Raji (cell line): ENCODE measurements around the gene DMD.

Experiments used
- POLR2A ChIP-seq: IDR thresholded peaks from 2 replicates; pipeline ENCODE4 v1.6.1; 2011; ENCODE audit warnings: low read depth, low read length, control low read depth; ENCODE audit not compliant: insufficient read depth

Gene DMD

DNA sequence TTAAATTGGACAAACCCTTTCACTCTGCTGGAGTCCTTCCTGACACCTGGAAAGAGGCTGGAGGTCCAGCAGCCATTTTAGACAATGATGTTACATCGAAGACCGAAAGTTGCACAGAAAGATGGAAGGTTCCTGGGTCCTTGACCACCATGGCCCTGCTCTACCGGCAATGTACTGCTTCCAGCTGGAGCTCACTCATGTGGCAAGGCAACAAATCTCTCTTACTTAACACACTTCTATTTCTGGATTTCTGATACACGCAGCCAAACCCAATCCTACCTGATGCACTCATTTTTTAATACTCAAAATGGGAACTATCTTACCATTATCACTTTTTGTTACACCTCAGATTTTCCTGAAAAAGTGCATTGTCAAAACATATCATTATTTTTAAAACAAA is 33.1 kb downstream of the DMD start:
- TF ChIP-seq POLR2A, result no peak

GRCh38 chrX:33175201-33175600 is 36.1 kb downstream of the DMD start:
- no peak for TF ChIP-seq POLR2A

- no peak for TF ChIP-seq POLR2A
Measured at GRCh38 chrX:33171041-33171440, 40.3 kb downstream of the DMD start.

DNA sequence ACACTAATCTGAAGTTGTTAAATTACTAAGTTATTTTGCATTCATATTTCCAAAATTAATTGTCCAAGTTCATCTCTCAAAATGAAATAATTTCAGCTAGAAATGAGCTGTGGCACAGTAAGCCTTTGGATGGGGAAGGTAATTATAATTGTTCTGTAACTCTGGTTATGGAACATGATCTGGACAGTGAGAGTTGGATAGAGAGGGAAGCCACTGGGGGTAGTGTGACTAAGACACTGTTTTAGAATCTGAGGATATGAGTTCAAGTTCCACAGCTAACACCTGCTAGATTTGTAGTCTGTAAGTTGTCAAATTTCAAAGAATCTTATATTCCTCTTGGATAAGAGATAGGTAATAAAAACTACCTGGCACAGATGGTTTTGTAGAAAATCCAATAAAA is 49.5 kb downstream of the DMD start:
- TF ChIP-seq POLR2A, result no peak

DNA sequence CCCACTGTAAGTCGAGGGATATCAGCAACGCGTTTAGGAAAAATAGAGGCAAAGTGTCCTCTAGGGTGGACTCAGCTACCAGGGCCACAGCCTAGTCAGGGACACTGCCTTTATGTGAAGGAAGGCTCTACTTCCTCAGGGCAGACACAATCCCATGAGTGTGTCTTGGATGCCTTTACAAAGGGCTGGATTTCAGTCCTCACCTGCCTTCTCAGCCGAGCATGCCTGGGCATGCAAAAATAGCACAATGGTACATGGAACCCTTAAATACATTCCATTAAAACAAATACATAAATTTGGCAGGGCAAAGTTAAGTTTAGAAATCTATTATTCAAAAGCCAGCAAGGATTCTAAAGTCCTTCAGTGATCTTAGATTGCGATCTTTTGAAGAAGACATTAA is 51.1 kb downstream of the DMD start:
- TF ChIP-seq POLR2A, result no peak

DNA sequence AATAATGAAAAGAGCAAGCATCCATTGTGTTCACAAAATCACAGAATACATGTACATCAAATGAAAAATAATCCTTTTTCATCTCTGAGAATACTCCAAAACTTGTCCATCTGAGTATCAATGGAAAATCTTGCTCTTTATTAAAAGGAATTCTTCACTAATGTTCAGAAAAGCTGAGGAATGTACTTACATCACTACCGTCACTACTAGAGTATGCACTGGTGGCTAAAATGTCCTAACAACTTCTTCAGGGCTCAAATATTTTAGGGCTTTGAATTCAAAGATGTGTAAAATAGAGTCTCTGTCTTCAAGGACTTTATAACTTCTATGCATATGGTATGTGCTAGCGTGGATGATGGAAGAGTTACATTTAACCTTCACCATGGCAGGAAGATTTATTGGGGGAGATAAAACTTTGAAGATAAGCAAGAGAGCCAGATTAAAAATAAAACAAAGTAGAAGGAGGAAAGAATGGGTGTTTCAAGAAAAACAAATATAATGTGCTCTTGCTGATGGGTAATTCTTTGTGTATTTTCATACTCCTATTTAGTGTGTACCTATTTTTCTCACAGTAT is 55.1 kb downstream of the DMD start:
- no peak for TF ChIP-seq POLR2A

GRCh38 chrX:33149580-33149979 is 61.8 kb downstream of the DMD start:
- TF ChIP-seq POLR2A, result no peak

GRCh38 chrX:33149085-33149484 is 62.3 kb downstream of the DMD start:
- TF ChIP-seq POLR2A, result no peak

- no peak for TF ChIP-seq POLR2A
Measured at GRCh38 chrX:33142331-33142730, 69.0 kb downstream of the DMD start.

DNA sequence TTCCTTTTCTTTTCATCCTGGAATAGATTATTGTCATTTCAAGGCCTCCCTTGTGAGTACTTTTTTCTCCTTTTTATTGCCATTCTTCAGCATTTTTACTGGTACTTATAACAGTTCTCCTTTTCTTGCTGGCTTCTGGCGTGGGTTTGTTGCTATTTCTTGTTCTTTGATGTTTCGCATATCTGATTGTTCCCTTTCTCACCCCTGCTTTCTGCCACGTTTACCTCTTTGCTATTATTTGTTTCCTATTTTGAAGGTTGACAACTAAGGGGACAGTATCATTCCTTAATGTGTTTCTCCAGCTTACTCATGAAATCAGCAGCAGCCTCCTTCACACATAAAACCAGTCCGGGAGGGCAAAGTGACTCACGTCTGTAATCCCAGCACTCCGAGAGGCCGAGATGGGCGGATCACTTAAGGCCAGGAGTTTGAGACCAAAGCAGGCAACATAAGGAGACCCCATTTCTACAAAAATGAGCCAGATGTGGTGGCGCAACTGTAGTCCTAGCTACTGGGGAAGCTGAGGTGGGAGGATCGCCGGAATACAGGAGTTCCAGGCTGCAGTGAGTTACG is 72.6 kb downstream of the DMD start:
- TF ChIP-seq POLR2A, result no peak

GRCh38 chrX:33134164-33134563 is 77.2 kb downstream of the DMD start:
- no peak for TF ChIP-seq POLR2A

GRCh38 chrX:33133320-33133719 is 78.0 kb downstream of the DMD start:
- TF ChIP-seq POLR2A, result no peak

GRCh38 chrX:33132569-33132968 is 78.8 kb downstream of the DMD start:
- no peak for TF ChIP-seq POLR2A

DNA sequence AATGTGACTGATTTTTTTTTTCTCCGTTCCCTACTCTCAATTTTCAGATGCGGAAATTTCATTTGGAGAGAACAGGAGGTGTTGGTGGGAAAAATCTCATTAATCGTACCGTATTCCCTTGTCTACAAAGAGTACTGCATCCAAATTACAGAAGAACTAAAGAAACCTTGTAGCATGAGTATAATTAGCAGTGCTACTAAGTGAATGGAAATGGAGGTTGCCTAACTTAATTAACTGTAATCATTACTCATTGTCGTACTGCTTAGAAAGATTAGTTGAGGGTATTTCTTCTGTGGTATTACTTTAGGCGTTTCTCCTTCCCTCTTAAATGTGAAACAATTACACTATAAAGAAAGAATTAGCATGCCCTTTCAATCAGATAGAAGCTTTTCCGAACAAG is 81.7 kb downstream of the DMD start:
- no peak for TF ChIP-seq POLR2A

GRCh38 chrX:33128048-33128805 is 83.1 kb downstream of the DMD start:
- TF ChIP-seq POLR2A, result no peak

DNA sequence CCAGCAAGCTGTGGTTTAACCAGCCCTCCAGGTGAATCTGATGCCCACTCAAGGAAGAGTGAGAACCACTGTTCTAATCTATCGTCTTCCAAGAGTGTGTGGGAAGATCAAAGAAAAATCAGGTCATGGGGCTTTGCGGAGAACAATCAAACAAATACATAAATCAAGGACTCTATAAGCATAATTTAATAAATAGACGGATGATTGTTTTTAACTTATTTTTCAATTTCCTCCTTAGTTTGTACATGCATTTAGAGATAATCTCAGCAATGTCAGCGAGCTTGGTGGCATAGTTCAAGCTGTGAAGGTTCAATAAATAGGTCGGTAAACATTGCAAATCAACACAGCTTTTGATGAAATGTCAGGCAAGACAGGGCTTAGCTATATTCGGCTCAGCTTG is 84.9 kb downstream of the DMD start:
- TF ChIP-seq POLR2A, result no peak
